Measurements from ENCODE around the gene TAMALIN. TPM values are rescaled to one million over a fixed set of nuclear protein-coding genes. Genes with fewer than 3 reads are reported as not detected.
"Not testable (repeated sequence)": the region's sequence is repeated elsewhere in the genome, so short reads cannot be mapped to it uniquely, and the experiment has no call there.

TAMALIN gene
- total RNA-seq, 1 donor from 2014 or later, result 22.2 TPM

- intact Hi-C loops (cut with micrococcal nuclease); ATAC-seq; DNase-seq: not testable (repeated sequence)
Observed at GRCh38 chr12:51979306-51979705, 27.4 kb upstream of the TAMALIN start.

GRCh38 chr12:51980051-51980808 is 26.5 kb upstream of the TAMALIN start:
- DNase-seq (peak; percentile 72), ATAC-seq (peak; percentile 93)
- intact Hi-C loops (cut with micrococcal nuclease), result loop anchor here (2.0 kb wide), 1 partner anchor 87 kb away; no protein-coding TSS in a partner anchor

DNA sequence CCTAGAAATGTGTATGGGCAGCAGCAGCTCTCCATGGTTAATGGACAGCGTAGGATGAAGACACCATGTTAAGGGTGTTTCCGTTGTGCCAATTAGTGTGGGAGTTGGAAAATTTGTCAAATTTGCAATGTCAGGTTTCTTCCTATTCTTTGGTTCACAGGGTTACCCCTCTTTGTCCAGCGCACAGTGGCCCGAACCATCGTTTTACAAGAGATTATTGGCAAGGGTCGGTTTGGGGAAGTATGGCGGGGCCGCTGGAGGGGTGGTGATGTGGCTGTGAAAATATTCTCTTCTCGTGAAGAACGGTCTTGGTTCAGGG is 26.0 kb upstream of the TAMALIN start:
- intact Hi-C loops (cut with micrococcal nuclease), result loop anchor here (2.0 kb wide), 1 partner anchor 88 kb away; no protein-coding TSS in a partner anchor
- DNase-seq, result no peak
- ATAC-seq, result no peak

DNA sequence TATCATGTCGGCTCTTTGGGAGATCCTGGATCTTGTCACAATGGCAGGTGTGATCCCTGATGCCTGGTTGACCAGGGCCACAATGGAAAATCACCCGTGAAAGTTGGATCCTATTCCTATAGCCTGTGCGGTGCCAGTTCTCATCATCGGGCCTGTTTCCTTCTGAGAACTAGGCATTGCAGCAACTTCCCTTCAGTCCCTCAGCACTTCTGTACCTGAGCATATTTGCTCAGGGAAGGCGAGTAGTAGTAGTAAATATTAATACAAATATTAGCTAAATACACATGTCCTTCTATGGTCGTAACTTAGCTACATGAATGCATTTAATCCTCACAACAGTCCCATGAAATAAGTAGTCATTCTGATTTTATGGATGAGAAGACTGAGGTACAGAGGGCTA is 22.1 kb upstream of the TAMALIN start:
- intact Hi-C loops (cut with micrococcal nuclease), result no loop called here
- no peak for DNase-seq
- ATAC-seq, result no peak

GRCh38 chr12:51985154-51985835 is 21.5 kb upstream of the TAMALIN start:
- ATAC-seq (no peak), DNase-seq (no peak)
- intact Hi-C loops (cut with micrococcal nuclease), result no loop called here

- ATAC-seq, result no peak
- intact Hi-C loops (cut with micrococcal nuclease), result no loop called here
- DNase-seq, result no peak
Observed at GRCh38 chr12:51986834-51987233, 19.9 kb upstream of the TAMALIN start.

DNA sequence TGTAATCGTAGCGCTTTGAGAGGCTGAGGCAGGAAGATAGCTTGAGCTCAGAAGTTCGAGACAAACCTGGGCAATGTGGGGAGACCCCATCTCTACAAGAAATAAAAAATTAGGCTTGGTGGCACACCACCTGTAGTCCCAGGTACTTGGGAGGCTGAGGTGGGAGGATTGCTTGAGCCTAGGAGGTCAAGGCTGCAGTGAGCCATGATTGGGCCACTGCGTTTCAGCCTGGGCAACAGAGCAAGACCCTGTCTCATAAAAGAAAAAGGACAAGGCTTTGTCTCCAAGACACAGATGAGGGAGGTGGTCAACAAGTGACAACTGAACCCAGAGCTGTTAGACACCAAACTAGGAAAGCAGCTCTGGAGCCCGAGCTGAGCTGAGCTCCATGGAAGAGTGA is 14.5 kb upstream of the TAMALIN start:
- ATAC-seq, result no peak
- intact Hi-C loops (cut with micrococcal nuclease), result no loop called here
- DNase-seq, result no peak

DNA sequence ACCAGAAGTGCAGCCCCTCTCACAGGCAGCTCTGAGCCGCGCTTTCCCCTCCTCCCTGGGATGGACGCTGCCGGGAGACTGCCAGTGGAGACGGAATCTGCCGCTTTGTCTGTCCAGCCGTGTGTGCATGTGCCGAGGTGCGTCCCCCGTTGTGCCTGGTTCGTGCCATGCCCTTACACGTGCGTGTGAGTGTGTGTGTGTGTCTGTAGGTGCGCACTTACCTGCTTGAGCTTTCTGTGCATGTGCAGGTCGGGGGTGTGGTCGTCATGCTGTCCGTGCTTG is 12.3 kb upstream of the TAMALIN start:
- DNase-seq (no peak), ATAC-seq (no peak)
- intact Hi-C loops (cut with micrococcal nuclease), result no loop called here

- intact Hi-C loops (cut with micrococcal nuclease), result no loop called here
- no peak for ATAC-seq
- DNase-seq, result no peak
Observed at GRCh38 chr12:51994959-51995358, 11.8 kb upstream of the TAMALIN start.

DNA sequence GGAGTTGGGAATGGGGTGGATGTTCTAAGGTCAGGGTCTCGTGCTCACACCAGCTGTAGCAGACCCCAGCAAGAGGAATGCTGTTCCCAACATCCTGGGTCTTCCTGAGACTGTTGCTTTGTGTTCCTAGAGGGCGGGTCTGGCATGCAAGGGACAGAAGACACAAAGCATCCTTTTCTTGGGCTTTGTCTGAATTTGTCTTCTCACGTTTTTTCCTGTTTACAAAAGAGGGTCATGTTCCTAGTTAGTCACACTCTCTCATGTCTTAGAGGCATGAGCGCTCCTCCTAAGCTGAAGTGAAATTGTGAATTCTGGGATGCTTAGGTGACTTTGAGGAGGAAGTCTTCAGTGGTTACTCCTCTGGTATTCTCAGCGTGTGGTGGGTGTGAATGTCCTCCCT is 9.6 kb upstream of the TAMALIN start:
- ATAC-seq (no peak), DNase-seq (no peak)
- intact Hi-C loops (cut with micrococcal nuclease), result no loop called here

DNA sequence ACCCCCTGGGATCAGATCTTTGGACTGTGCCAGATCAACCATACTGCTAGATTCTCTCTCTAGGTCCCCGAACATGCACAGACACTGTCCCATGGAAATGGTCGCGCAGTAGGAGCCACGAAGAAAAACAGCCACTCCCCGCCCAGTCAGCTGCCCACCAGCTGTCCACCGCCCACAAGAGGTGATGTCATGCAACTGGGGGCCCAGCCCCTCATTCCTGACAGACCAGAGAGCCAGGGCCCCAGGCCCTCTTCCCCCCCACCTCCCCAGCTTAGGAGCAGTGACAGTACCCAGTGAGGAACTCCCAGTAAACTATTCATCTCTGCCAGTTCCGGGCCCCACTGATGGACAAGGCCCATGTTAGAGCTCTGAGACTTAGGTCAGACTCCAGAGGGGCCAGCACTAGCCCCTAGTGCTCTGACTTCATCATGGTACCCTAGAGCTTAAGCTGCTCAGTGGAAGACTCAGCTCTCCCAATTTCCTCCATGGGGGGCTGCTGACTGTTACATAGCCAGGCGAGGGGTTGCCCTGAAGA is 3.7 kb upstream of the TAMALIN start:
- intact Hi-C loops (cut with micrococcal nuclease), result no loop called here
- DNase-seq (no peak), ATAC-seq (no peak)

- ATAC-seq, result no peak
- no peak for DNase-seq
- intact Hi-C loops (cut with micrococcal nuclease), result no loop called here
Observed at GRCh38 chr12:52003591-52003990, 3.2 kb upstream of the TAMALIN start.

- intact Hi-C loops (cut with micrococcal nuclease), result no loop called here
- DNase-seq, result peak; percentile 63
Observed at GRCh38 chr12:52004042-52004648, 2.6 kb upstream of the TAMALIN start.

DNA sequence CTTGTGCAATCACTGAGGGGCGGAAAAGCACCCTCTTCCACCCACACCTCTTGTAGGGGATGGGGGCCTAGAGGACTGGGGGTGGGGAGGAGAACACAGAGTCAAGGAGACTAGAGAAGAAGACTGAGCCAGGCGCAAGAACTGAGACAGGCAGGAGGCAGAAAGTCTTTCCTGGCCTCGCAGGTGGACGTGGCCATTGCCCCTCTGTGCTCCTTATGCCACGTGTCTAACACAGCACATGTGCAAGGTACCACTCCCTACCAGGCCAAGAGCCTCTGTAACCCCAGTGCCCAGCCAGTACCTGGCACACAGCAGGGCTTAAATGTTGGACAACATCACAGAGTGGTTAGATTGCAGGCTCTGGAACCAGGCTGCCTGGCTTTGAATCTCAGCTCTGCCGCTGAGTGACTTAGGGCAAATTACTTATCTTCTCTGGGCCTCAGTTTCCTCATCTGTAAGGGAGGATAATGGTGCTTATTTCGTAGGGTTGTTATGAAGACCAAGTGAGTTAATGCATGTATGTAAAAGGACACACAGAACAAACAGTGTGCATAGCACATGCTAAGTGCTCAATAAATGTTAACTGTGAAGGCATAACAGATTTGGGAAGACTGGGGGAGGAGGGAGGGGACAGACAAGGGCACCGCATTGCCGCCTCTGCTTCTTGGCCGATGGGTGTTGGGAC is 1.4 kb upstream of the TAMALIN start:
- DNase-seq (no peak), ATAC-seq (no peak)
- intact Hi-C loops (cut with micrococcal nuclease), result no loop called here

More at GRCh38 chr12:52004042-52004648, 2.6 kb upstream of the TAMALIN start:
- peak; percentile 20 for ATAC-seq

DNA sequence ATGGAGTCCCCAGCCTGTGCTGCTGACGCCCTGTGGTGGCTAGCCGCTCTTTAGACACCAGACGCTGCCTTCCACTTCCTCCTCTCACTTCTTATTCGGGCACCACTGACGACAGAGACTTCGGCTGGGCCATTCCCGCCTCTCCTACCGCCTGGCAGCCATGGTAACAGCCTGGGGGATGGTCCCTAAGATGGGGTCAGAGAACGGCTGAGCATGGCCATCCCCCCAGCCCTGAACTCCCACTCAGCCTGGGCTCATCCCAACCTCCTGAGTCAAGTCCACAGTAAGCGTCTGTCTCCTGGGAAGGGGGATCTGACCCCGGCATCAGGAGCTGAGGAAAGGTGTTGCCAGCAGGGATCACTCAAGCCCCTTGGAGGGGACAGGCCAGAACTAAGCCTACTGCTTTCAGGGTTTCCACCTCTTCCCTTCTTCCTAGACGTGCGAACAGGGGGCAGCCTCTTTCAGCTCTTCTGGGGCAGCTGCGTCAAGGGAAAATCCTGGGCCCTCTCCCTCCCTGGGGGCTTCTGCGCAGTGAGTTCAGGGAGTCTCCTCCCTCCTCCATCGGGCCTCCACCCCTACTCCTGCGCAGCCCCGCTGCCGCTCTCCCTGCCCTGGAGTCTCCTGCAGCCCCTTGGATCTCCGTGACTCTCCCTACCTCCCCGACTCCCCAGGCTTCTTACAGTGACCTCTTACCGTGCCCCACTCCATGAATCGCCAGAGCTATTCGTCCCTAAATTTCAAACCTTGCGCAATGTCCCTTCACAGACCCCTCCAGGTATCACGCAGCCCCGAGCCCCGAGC is 643 bp upstream of the TAMALIN start:
- intact Hi-C loops (cut with micrococcal nuclease), result no loop called here
- ATAC-seq, result peak; percentile 5
- DNase-seq, result peak; percentile 66

DNA sequence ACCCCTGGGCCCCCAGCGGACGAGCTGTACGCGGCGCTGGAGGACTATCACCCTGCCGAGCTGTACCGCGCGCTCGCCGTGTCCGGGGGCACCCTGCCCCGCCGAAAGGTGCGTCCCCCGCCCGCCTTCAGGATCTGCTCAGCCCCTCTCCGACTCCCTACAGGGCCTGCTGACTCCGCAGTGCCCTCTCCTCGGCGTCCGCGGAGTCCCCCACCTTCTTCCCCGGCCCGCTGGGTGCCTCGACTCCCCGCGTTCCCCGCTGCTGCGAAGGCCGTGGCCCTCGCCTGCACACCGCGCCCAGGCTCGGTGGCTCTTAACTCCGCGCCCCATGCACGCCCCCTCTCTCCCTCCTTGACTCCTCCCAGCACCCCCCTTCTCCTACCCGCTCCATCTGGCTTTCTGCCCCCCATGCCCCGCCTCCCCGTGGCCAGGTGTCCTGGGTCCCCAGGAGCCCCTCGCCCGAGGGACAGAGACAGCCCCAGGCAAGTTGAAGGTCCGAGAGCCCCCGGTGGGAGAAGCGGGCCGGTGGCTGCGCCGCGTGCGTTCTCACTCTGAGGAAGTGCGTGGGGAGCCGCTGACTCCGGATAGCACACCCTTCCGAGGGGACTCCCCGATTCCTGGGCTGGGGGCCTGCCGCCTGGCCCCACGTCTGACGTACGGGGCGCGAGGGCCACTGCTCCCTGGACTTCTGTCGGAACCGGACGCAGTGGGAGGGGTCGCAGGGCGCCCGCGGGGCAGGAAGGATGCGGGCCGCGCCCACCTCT is 594 bp downstream of the TAMALIN start:
- intact Hi-C loops (cut with micrococcal nuclease), result no loop called here
- ATAC-seq (peak; percentile 31), DNase-seq (peak; percentile 70)

- no peak for ATAC-seq
- DNase-seq, result no peak
- intact Hi-C loops (cut with micrococcal nuclease), result no loop called here
Observed at GRCh38 chr12:52007982-52008510, 1.3 kb downstream of the TAMALIN start.

- DNase-seq, result no peak
- intact Hi-C loops (cut with micrococcal nuclease), result no loop called here
- no peak for ATAC-seq
Observed at GRCh38 chr12:52009081-52009751, 2.5 kb downstream of the TAMALIN start.

Data from left ventricle myocardium superior (tissue), 1 donor.